Type B pancreatic cell (in vitro differentiated cells): ENCODE results near the gene COPA. TPM values are rescaled to one million over a fixed set of nuclear protein-coding genes. Genes with fewer than 3 reads are reported as not detected.
"Not testable (repeated sequence)": the region's sequence is repeated elsewhere in the genome, so short reads cannot be mapped to it uniquely, and the experiment has no call there.

Experiments used
- DNase-seq: peaks from one replicate; pipeline ENCODE4 v3.0.0; 2021; ENCODE audit warnings: mixed read lengths; ENCODE audit not compliant: unreplicated experiment; ENCODE audit errors: extremely low spot score
- H3K27ac Mint-ChIP-seq: 2 replicates; pipeline ENCODE4 v1.8.0; 2021; ENCODE audit warnings: mild to moderate bottlenecking, mixed read lengths
- H3K27me3 Mint-ChIP-seq: 2 replicates; pipeline ENCODE4 v1.8.0; 2021; ENCODE audit warnings: mixed read lengths
- H3K36me3 Mint-ChIP-seq: 2 replicates; pipeline ENCODE4 v1.8.0; 2021; ENCODE audit warnings: mixed read lengths
- H3K4me1 Mint-ChIP-seq: one replicate; pipeline ENCODE4 v1.8.0; 2021; ENCODE audit warnings: mixed read lengths; ENCODE audit not compliant: unreplicated experiment
- H3K4me3 Mint-ChIP-seq: 2 replicates; pipeline ENCODE4 v1.8.0; 2021; ENCODE audit warnings: mild to moderate bottlenecking, mixed read lengths
- H3K9me3 Mint-ChIP-seq: 2 replicates; pipeline ENCODE4 v1.8.0; 2021; ENCODE audit warnings: mixed read lengths
- total RNA-seq: library from RNA; stranded (reverse); gene quantifications from 2 replicates; pipeline ENCODE4 v1.2.1, GENCODE V29; 2021; ENCODE audit warnings: low replicate concordance
- TF ChIP-seq, protein P1 (sequence below): fragments of 200-600 bp; sonication (generic); conservative IDR thresholded peaks from 2 replicates; pipeline ENCODE4 v1.5.0; 2021; ENCODE audit warnings: antibody characterized with exemption, mild to moderate bottlenecking

Gene COPA
- total RNA-seq, 1 donor from 2014 or later = 174 TPM

DNA sequence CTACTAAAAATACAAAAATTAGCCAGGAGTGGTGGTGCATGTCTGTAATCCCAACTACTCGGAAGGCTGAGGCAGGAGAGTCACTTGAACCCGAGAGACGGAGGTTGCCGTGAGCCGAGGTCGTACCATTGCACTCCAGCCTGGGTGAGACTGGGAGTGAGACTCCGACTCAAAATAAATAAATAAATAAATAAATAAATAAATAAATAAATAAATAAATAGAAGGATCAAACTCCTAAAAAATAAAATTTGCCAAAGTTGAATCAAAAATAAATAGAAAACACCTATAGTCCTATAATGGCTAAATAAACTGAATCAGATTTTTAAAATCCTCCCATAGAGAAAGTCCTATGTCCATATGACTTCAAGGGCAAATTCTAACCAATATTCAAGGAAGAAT lies 42.9 kb downstream of the COPA start:
- Mint-ChIP-seq H3K27me3 (no peaks in the 10 kb centered on the region), H3K9me3 (no peaks in the 10 kb centered on the region), H3K4me1 (no peaks in the 10 kb centered on the region), H3K36me3 (peaks cover 37% of the 10 kb centered on the region), H3K27ac (no peak overlapping the region), H3K4me3 (no peak overlapping the region)
- no peak for DNase-seq
- TF ChIP-seq, protein P1, sequence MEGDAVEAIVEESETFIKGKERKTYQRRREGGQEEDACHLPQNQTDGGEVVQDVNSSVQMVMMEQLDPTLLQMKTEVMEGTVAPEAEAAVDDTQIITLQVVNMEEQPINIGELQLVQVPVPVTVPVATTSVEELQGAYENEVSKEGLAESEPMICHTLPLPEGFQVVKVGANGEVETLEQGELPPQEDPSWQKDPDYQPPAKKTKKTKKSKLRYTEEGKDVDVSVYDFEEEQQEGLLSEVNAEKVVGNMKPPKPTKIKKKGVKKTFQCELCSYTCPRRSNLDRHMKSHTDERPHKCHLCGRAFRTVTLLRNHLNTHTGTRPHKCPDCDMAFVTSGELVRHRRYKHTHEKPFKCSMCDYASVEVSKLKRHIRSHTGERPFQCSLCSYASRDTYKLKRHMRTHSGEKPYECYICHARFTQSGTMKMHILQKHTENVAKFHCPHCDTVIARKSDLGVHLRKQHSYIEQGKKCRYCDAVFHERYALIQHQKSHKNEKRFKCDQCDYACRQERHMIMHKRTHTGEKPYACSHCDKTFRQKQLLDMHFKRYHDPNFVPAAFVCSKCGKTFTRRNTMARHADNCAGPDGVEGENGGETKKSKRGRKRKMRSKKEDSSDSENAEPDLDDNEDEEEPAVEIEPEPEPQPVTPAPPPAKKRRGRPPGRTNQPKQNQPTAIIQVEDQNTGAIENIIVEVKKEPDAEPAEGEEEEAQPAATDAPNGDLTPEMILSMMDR = no peak

GRCh38 chr1:160296036-160296435 lies 47.0 kb downstream of the COPA start:
- DNase-seq = no peak
- H3K27ac Mint-ChIP-seq = no peak overlapping the region
- TF ChIP-seq, protein P1 = no peak
- H3K27me3 Mint-ChIP-seq = no peaks in the 10 kb centered on the region
- H3K9me3 Mint-ChIP-seq = no peaks in the 10 kb centered on the region
- H3K36me3 Mint-ChIP-seq = peaks cover 42% of the 10 kb centered on the region
- H3K4me3 Mint-ChIP-seq = no peak overlapping the region
- H3K4me1 Mint-ChIP-seq = peaks cover 4% of the 10 kb centered on the region

DNA sequence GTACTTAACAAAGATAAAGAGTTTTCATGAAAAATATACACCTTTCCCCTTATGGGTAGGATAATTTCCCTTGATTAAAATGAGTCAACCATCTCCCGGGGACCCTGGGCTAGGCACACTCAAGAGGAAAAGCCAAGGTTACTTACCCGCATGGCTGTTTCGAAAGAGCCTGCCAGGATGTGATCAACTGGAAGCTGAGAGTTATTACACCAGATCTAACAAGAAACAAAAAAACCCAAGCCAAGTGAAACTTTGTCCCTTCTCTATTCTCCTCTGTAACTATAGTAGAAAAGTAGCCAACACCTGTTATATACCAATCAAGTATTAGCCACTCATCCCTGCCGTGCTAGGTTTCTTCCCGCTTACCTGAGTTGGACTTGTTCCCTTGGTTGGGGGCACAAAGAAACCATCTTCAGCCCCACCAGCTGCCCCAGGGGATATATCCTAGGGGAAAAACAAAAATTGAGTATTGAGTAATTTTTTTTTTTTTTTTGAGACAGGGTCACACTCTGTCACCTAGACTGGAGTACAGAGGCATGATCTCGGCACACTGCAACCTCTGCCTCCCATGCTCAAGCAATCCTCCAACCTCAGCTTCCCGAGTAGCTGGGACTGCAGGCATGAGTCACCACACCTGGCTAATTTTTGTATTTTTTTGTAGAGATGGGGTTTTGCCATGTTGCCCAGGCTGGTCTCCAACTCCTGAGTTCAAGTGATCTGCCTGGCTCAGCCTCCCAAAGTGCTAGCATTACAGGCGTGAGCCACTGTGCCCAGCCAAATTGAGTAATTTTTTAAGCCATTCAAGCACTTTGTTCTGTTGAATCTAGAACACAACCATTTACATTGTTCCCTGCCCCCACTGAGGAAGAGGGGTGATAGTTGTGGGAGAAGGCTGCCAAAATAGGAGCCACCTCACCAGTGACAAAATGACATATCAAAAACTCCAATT lies 49.8 kb downstream of the COPA start:
- H3K9me3 Mint-ChIP-seq = no peaks in the 10 kb centered on the region
- H3K27me3 Mint-ChIP-seq = no peaks in the 10 kb centered on the region
- TF ChIP-seq, protein P1 = no peak
- H3K36me3 Mint-ChIP-seq = peaks cover 35% of the 10 kb centered on the region
- no peak for DNase-seq
- H3K4me3 Mint-ChIP-seq = no peak overlapping the region
- peaks cover 4% of the 10 kb centered on the region for H3K4me1 Mint-ChIP-seq
- no peak overlapping the region for H3K27ac Mint-ChIP-seq

DNA sequence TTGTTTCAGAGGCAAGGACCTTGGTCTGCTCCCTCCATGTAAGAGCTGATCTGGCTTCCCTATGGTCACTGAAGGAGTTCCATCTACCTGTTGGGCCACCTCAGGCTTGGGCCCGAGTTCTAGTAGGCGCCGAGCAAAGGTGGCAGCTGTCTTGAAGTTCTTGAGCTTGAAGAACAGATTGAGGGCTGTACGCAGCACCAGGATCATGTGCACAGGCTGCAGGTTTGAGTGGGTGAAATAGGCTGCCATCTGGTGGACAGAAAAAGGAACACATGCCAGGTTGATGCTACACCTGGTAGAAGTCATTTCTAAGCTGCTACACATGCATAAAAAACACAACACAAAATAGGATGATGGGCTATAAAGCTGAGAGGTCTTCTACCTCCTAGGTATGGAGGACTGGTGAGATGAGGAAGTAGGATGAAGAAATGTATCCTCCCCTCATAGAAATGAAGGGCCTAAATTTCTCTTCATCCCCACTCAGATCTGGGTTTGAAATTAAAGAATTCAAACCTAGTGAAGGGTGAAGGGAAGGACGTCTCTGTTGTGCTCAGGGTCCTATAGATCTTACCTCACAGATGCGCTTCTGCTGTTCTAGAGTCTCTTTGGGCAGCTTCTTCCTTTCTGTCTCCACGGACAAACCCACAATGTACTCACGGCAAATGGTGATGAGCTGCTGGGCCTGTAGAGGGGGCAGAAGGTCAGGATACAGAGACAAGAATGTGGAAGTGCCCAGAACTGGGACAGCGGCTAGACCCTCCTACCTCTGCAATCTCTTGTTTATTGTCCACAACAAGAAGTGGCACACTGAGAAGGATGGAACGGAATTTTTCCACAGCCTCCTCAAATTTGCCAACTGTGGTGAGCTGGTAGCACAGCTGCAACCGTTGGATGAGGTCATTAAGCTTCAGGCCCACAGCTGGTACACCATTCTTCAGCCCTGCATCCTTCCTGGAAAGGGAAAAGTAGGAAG lies 51.5 kb downstream of the COPA start:
- Mint-ChIP-seq H3K4me1 (peaks cover 8% of the 10 kb centered on the region), H3K36me3 (peaks cover 25% of the 10 kb centered on the region), H3K27ac (no peak overlapping the region), H3K9me3 (no peaks in the 10 kb centered on the region), H3K27me3 (no peaks in the 10 kb centered on the region), H3K4me3 (no peak overlapping the region)
- DNase-seq = no peak
- TF ChIP-seq, protein P1 = peak; percentile 89

DNA sequence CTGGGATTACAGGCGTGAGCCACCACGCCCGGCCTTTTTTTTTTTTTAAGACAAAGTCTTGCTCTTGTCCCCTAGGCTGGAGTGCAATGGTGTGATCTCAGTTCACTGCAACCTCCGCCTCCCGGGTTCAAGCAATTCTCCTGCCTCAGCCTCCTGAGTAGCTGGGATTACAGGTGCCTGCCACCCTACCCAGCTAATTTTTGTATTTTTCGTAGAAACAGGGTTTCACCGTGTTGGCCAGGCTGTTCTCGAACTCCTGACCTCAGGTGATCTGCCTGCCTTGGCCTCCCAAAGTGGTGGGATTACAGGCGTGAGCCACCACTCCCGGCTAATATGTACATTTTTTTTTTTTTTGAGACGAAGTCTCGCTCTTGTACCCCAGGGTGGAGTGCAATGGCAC lies 55.3 kb downstream of the COPA start:
- H3K27ac Mint-ChIP-seq, H3K9me3 Mint-ChIP-seq, DNase-seq, H3K4me3 Mint-ChIP-seq, H3K27me3 Mint-ChIP-seq: not testable (repeated sequence)
- Mint-ChIP-seq H3K36me3 (peaks cover 22% of the 10 kb centered on the region), H3K4me1 (peaks cover 31% of the 10 kb centered on the region)
